ENCODE measurements around the gene HOXC11.

Gene HOXC11

GRCh38 chr12:53969588-53970259 is 3.2 kb upstream of the HOXC11 start:
- H3K9me3 ChIP-seq (ENCODE audit: insufficient read depth, low read depth, low read length): no peaks in the 10 kb centered on the region
- no peak overlapping the region for H3K4me3 ChIP-seq (ENCODE audit: low read length)
- H3K27me3 ChIP-seq (ENCODE audit: insufficient read depth, low read length): peaks cover 100% of the 10 kb centered on the region
- H3K9ac ChIP-seq (ENCODE audit: low read depth, low read length): no peak overlapping the region
- 49% methylated on average over 12 of the region's 12 CpGs for WGBS
- H3K36me3 ChIP-seq (ENCODE audit: insufficient read depth, low read length): no peaks in the 10 kb centered on the region
- H3K4me1 ChIP-seq (ENCODE audit: insufficient read depth, low read length): no peaks in the 10 kb centered on the region
- no peak overlapping the region for H3K27ac ChIP-seq (ENCODE audit: low read depth, low read length)

DNA sequence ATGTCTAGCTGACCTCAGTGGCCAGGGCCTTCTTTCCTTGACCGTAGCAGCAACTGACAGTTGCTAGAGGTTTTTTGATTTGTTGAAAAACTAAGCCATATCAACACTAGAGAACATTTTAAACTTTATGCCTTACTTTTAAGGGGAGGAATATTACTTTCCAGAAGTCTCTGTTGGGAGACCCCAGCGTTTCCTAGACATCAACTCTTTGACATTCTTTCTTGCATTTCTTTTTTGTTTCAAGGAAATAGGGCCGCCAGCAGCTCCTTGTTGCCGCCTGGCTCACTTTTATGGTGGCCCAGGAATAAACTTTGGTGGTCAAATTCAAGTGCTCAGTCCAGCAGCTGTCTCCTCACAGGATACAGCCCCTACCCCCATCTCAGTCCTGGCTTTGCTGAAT is 2.5 kb upstream of the HOXC11 start:
- Histone ChIP-seq H3K27me3 (ENCODE audit: insufficient read depth, low read length) (peaks cover 100% of the 10 kb centered on the region), H3K36me3 (ENCODE audit: insufficient read depth, low read length) (no peaks in the 10 kb centered on the region), H3K27ac (ENCODE audit: low read depth, low read length) (no peak overlapping the region), H3K9ac (ENCODE audit: low read depth, low read length) (no peak overlapping the region), H3K9me3 (ENCODE audit: insufficient read depth, low read depth, low read length) (no peaks in the 10 kb centered on the region), H3K4me1 (ENCODE audit: insufficient read depth, low read length) (no peaks in the 10 kb centered on the region), H3K4me3 (ENCODE audit: low read length) (no peak overlapping the region)
- 27% methylated on average over 4 of the region's 4 CpGs for WGBS

GRCh38 chr12:53971129-53971528 is 1.8 kb upstream of the HOXC11 start:
- Histone ChIP-seq H3K36me3 (ENCODE audit: insufficient read depth, low read length) (no peaks in the 10 kb centered on the region), H3K27me3 (ENCODE audit: insufficient read depth, low read length) (peaks cover 100% of the 10 kb centered on the region), H3K9ac (ENCODE audit: low read depth, low read length) (no peak overlapping the region), H3K27ac (ENCODE audit: low read depth, low read length) (no peak overlapping the region), H3K4me3 (ENCODE audit: low read length) (no peak overlapping the region), H3K9me3 (ENCODE audit: insufficient read depth, low read depth, low read length) (no peaks in the 10 kb centered on the region), H3K4me1 (ENCODE audit: insufficient read depth, low read length) (no peaks in the 10 kb centered on the region)
- WGBS: 78% methylated on average over 2 of the region's 3 CpGs

- no peak overlapping the region for H3K9ac ChIP-seq (ENCODE audit: low read depth, low read length)
- peaks cover 100% of the 10 kb centered on the region for H3K27me3 ChIP-seq (ENCODE audit: insufficient read depth, low read length)
- no peak overlapping the region for H3K4me3 ChIP-seq (ENCODE audit: low read length)
- no peaks in the 10 kb centered on the region for H3K9me3 ChIP-seq (ENCODE audit: insufficient read depth, low read depth, low read length)
- no peaks in the 10 kb centered on the region for H3K36me3 ChIP-seq (ENCODE audit: insufficient read depth, low read length)
- no peak overlapping the region for H3K27ac ChIP-seq (ENCODE audit: low read depth, low read length)
- no peaks in the 10 kb centered on the region; the same call in 1 of the 2 replicates for H3K4me1 ChIP-seq (ENCODE audit: insufficient read depth, low read length)
- 69% methylated on average over 2 of the region's 2 CpGs for WGBS
These were observed 1.2 kb upstream of the HOXC11 start for GRCh38 chr12:53971686-53972085.

DNA sequence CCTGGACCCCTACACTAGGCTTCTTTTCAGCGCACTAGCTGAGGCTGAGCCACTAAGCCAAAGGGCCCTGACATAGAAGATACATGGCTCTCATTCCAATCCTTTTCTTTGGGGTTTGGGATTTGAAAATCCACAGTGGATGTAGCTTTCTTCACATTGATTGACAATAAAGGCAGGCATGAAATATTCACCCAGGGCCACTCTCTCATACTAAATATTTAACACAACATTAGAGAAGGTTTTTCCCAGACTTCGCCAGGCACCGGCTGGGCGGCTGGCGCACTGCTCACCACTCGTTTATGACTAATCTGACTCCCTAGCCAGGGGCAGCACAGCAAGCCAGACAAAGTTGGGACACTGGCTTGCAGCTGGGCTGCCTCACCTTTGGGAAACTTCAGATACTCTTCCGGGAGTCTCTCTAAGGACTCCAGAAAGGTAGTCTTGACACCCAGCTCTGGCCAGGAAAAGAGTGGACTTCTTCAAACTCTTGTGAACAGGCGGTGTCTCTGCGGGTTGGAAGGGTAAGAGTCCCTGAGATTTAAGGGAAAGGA is 699 bp upstream of the HOXC11 start:
- Histone ChIP-seq H3K27ac (ENCODE audit: low read depth, low read length) (no peak overlapping the region), H3K9ac (ENCODE audit: low read depth, low read length) (no peak overlapping the region), H3K27me3 (ENCODE audit: insufficient read depth, low read length) (peaks cover 100% of the 10 kb centered on the region), H3K4me1 (ENCODE audit: insufficient read depth, low read length) (no peaks in the 10 kb centered on the region; the same call in 1 of the 2 replicates), H3K36me3 (ENCODE audit: insufficient read depth, low read length) (no peaks in the 10 kb centered on the region), H3K4me3 (ENCODE audit: low read length) (no peak overlapping the region), H3K9me3 (ENCODE audit: insufficient read depth, low read depth, low read length) (no peaks in the 10 kb centered on the region)
- WGBS: 52% methylated on average over 9 of the region's 9 CpGs

DNA sequence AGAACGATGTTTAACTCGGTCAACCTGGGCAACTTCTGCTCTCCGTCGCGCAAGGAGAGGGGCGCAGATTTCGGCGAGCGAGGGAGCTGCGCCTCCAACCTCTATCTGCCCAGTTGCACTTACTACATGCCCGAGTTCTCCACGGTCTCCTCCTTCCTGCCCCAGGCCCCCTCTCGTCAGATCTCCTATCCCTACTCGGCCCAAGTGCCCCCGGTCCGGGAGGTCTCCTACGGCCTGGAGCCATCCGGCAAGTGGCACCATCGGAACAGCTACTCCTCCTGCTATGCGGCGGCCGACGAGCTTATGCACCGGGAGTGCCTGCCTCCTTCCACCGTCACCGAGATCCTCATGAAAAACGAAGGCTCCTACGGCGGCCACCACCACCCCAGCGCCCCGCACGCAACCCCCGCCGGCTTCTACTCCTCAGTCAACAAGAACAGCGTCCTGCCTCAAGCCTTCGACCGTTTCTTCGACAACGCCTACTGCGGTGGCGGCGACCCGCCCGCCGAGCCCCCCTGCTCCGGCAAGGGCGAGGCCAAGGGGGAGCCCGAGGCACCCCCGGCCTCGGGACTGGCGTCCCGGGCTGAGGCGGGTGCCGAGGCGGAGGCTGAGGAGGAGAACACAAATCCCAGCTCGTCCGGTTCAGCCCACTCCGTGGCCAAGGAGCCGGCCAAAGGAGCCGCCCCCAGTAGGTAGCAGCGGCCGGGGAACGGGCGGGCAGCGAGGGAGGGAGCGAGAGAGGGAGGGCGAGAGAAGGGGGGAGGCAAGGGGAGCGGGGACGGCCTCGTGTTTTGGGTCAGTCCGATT is 513 bp downstream of the HOXC11 start:
- no peak overlapping the region for H3K9ac ChIP-seq (ENCODE audit: low read depth, low read length)
- peaks cover 100% of the 10 kb centered on the region for H3K27me3 ChIP-seq (ENCODE audit: insufficient read depth, low read length)
- H3K27ac ChIP-seq (ENCODE audit: low read depth, low read length): no peak overlapping the region
- H3K4me1 ChIP-seq (ENCODE audit: insufficient read depth, low read length): no peaks in the 10 kb centered on the region; the same call in 1 of the 2 replicates
- 4% methylated on average over 69 of the region's 71 CpGs for WGBS
- no peaks in the 10 kb centered on the region for H3K36me3 ChIP-seq (ENCODE audit: insufficient read depth, low read length)
- no peaks in the 10 kb centered on the region for H3K9me3 ChIP-seq (ENCODE audit: insufficient read depth, low read depth, low read length)
- no peak overlapping the region for H3K4me3 ChIP-seq (ENCODE audit: low read length)

DNA sequence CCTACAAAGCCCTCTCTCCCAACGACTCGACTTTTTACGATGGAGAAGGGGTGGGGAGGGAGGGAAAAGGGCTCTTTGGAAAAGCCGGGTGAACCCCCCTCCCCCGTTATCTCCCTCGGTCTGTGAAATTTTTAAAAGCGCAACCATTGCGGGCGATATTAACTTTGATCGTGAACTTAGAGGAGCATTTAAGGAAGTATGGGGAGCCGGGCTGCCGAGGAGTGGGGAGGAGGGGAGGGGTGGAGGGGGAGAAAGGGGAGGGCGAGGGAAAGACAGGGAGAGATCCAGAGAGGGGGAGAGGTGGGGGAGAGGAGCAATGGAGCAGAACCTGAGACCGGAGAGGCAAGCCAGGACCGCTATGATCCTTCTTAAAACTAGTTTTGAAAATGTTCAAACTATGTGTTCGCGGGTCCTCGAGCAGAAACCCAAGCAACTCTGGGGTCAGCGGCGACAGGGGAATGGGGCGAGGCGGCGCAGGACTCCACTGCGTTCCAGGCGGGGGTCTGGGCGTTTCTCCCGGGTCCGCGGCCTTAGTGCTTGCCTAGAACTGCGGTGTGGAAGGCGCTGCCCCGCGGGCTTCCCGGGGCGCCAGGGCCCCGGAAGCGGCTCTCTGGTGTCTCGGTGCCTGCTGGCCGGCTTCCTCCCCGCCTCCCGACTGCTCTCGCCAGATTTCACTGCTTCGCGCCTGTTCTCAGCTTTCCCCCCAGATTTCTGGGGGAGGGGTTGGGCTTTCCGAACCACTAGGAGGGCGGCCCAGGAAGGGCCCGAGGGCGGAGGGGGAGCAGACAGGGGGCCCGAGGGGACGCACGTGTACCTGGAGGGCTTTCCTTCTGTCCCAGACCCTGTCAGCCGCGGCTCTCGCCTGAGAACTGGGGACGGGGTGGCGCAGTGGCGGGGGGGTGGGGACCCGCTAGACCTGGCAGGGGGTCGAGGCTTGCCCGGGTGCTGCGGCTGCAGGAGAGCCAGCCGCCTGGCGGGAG is 1.4 kb downstream of the HOXC11 start, which contains the start of gene HOTAIR:
Gene HOTAIR (minus strand): TSS at position 871 of the 980 bp plus-strand sequence.
- Histone ChIP-seq H3K4me3 (ENCODE audit: low read length) (no peak within 1 kb of the TSS), H3K9ac (ENCODE audit: low read depth, low read length) (no peak within 1 kb of the TSS), H3K27me3 (ENCODE audit: insufficient read depth, low read length) (peaks cover 100% of the 10 kb centered on the region), H3K9me3 (ENCODE audit: insufficient read depth, low read depth, low read length) (no peaks in the 10 kb centered on the region), H3K27ac (ENCODE audit: low read depth, low read length) (no peak within 1 kb of the TSS), H3K36me3 (ENCODE audit: insufficient read depth, low read length) (no peaks in the 10 kb centered on the region), H3K4me1 (ENCODE audit: insufficient read depth, low read length) (no peaks in the 10 kb centered on the region; the same call in 1 of the 2 replicates)
- WGBS: 8% methylated on average over 60 of the region's 63 CpGs

DNA sequence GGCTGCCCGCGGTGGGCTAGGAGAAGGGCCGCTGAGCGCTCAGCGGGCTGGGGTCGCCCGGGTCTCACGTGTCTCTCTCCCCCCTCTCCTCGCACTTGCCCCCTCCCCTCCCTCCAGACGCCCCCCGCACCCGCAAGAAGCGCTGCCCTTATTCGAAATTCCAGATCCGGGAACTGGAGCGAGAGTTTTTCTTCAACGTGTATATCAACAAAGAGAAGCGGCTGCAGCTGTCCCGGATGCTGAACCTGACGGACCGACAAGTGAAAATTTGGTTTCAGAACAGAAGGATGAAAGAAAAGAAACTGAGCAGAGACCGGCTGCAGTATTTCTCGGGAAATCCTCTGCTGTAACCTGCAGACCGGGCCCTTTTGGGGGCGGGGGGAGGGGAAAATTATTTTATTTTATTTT is 2.1 kb downstream of the HOXC11 start:
- Histone ChIP-seq H3K27me3 (ENCODE audit: insufficient read depth, low read length) (peaks cover 100% of the 10 kb centered on the region), H3K9me3 (ENCODE audit: insufficient read depth, low read depth, low read length) (no peaks in the 10 kb centered on the region), H3K36me3 (ENCODE audit: insufficient read depth, low read length) (no peaks in the 10 kb centered on the region), H3K4me3 (ENCODE audit: low read length) (no peak overlapping the region), H3K27ac (ENCODE audit: low read depth, low read length) (no peak overlapping the region), H3K4me1 (ENCODE audit: insufficient read depth, low read length) (no peaks in the 10 kb centered on the region; the same call in 1 of the 2 replicates), H3K9ac (ENCODE audit: low read depth, low read length) (no peak overlapping the region)
- 5% methylated on average over 25 of the region's 25 CpGs for WGBS

DNA sequence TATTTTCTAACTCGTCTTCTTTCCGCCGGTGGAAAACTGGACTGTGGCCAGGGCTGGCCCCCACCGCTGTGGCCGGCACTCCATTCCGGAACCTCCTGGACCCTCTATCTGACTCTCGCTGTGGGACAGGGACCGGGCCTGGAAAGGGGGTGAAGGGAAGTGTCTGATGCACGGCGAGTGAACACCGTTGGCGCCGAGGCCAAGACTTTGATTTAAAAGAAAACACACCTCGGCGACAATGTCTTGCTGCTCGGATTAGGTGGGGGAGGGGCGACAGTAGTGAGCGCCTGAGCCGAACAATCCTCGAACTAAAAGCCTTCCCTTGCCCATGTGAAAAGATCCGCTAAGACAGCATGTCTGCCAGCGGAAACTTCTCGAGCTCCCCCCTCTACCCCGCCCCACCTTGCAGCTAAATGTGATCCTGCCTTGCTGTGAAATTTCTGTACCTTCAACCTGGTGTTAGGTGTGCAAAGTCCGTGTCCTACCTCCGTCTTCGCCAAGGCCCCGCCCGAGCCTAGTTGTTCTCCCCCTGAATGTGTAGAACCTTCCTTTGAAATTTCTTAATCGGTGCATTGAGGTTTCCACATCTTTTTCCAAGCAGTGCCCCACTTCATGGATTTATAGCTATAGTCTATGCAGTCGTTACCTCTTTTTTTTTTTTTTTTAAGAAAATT is 2.7 kb downstream of the HOXC11 start:
- no peak overlapping the region for H3K27ac ChIP-seq (ENCODE audit: low read depth, low read length)
- H3K4me3 ChIP-seq (ENCODE audit: low read length): no peak overlapping the region
- peaks cover 100% of the 10 kb centered on the region for H3K27me3 ChIP-seq (ENCODE audit: insufficient read depth, low read length)
- 13% methylated on average over 31 of the region's 31 CpGs for WGBS
- H3K9me3 ChIP-seq (ENCODE audit: insufficient read depth, low read depth, low read length): no peaks in the 10 kb centered on the region
- H3K4me1 ChIP-seq (ENCODE audit: insufficient read depth, low read length): no peaks in the 10 kb centered on the region; the same call in 1 of the 2 replicates
- H3K36me3 ChIP-seq (ENCODE audit: insufficient read depth, low read length): no peaks in the 10 kb centered on the region
- H3K9ac ChIP-seq (ENCODE audit: low read depth, low read length): no peak overlapping the region

- Histone ChIP-seq H3K27ac (ENCODE audit: low read depth, low read length) (no peak overlapping the region), H3K4me1 (ENCODE audit: insufficient read depth, low read length) (no peaks in the 10 kb centered on the region; the same call in 1 of the 2 replicates), H3K9me3 (ENCODE audit: insufficient read depth, low read depth, low read length) (no peaks in the 10 kb centered on the region), H3K4me3 (ENCODE audit: low read length) (no peak overlapping the region), H3K9ac (ENCODE audit: low read depth, low read length) (no peak overlapping the region), H3K27me3 (ENCODE audit: insufficient read depth, low read length) (peaks cover 100% of the 10 kb centered on the region), H3K36me3 (ENCODE audit: insufficient read depth, low read length) (no peaks in the 10 kb centered on the region)
- 19% methylated on average over 17 of the region's 21 CpGs for WGBS
These were observed 3.4 kb downstream of the HOXC11 start for GRCh38 chr12:53976172-53976822.

Measured in HUES64 (cell line).